8988T (cell line): ENCODE data around the gene SCYL1.

Experiments
- DNase-seq: peaks from one replicate; pipeline ENCODE4 v3.0.0; 2011

The SCYL1 gene

GRCh38 chr11:65524741-65525545, at the start of gene SCYL1:
SCYL1 (plus strand) TSS chr11:65525083; CDS start chr11:65525154, 71 bp downstream.
- DNase-seq = peak; percentile 87

- DNase-seq = no peak
Measured at GRCh38 chr11:65476632-65477148, 48.2 kb upstream of the SCYL1 start.

- DNase-seq = peak; percentile 97
Measured at GRCh38 chr11:65477149-65477965, 47.5 kb upstream of the SCYL1 start.

GRCh38 chr11:65478388-65479183, 46.3 kb upstream of the SCYL1 start:
- DNase-seq = peak; percentile 55

- DNase-seq = peak; percentile 63
Measured at GRCh38 chr11:65479184-65480145, 45.4 kb upstream of the SCYL1 start.

GRCh38 chr11:65482306-65482850, 42.5 kb upstream of the SCYL1 start:
- DNase-seq = no peak

- no peak for DNase-seq
Measured at GRCh38 chr11:65485920-65486219, 39.0 kb upstream of the SCYL1 start.

GRCh38 chr11:65486570-65487466, 38.1 kb upstream of the SCYL1 start:
- no peak for DNase-seq

- DNase-seq = peak; percentile 71
Measured at GRCh38 chr11:65487467-65488272, 37.2 kb upstream of the SCYL1 start.

GRCh38 chr11:65488273-65489034, 36.4 kb upstream of the SCYL1 start:
- no peak for DNase-seq

GRCh38 chr11:65489035-65489705, 35.7 kb upstream of the SCYL1 start:
- DNase-seq = no peak

GRCh38 chr11:65489706-65490320, 35.1 kb upstream of the SCYL1 start:
- no peak for DNase-seq

- no peak for DNase-seq
Measured at GRCh38 chr11:65491163-65491465, 33.8 kb upstream of the SCYL1 start.

- no peak for DNase-seq
Measured at GRCh38 chr11:65491614-65492386, 33.1 kb upstream of the SCYL1 start.

- DNase-seq = no peak
Measured at GRCh38 chr11:65492387-65492636, 32.6 kb upstream of the SCYL1 start.

GRCh38 chr11:65492637-65493366, 32.1 kb upstream of the SCYL1 start:
- DNase-seq = no peak
